ENCODE results near the gene SLCO4A1. TPM values are rescaled to one million over a fixed set of nuclear protein-coding genes. Genes with fewer than 3 reads are reported as not detected.
"Not testable (repeated sequence)": the region's sequence is repeated elsewhere in the genome, so short reads cannot be mapped to it uniquely, and the experiment has no call there.

Gene SLCO4A1
- total RNA-seq, 1 donor from 2014 or later = 160 TPM

- intact Hi-C loops (cut with DNase I) = no loop called here
- no peaks in the 10 kb centered on the region for H3K9me3 ChIP-seq
- no peak for TF ChIP-seq CTCF (IDR thresholded peaks at IDR 0.05)
- H3K4me1 ChIP-seq = peaks cover 7 to 16% of the 10 kb centered on the region in 2 donors
- H3K4me3 ChIP-seq = no peak overlapping the region
- DNase-seq (ENCODE audit: low spot score in 2 of 2) = no peak
- H3K27me3 ChIP-seq = no peaks in the 10 kb centered on the region
- H3K36me3 ChIP-seq = no peaks in the 10 kb centered on the region
- peak overlapping the region in 1 of 2 donors; percentile 10 for H3K27ac ChIP-seq
Measured at GRCh38 chr20:62625516-62625915, 16.8 kb upstream of the SLCO4A1 start.

- no peaks in the 10 kb centered on the region for H3K9me3 ChIP-seq
- no peak for DNase-seq (ENCODE audit: low spot score in 2 of 2)
- no peaks in the 10 kb centered on the region for H3K27me3 ChIP-seq
- no peak for TF ChIP-seq CTCF (IDR thresholded peaks at IDR 0.05)
- intact Hi-C loops (cut with DNase I) = no loop called here
- peaks cover 7 to 16% of the 10 kb centered on the region in 2 donors for H3K4me1 ChIP-seq
- H3K27ac ChIP-seq = no peak overlapping the region
- H3K4me3 ChIP-seq = no peak overlapping the region
- no peaks in the 10 kb centered on the region for H3K36me3 ChIP-seq
Measured at GRCh38 chr20:62625921-62626547, 16.3 kb upstream of the SLCO4A1 start.

- H3K4me3 ChIP-seq; H3K9me3 ChIP-seq; DNase-seq (ENCODE audit: low spot score in 2 of 2); H3K27ac ChIP-seq; intact Hi-C loops (cut with DNase I); H3K27me3 ChIP-seq; H3K36me3 ChIP-seq: not testable (repeated sequence)
- peaks cover 7 to 14% of the 10 kb centered on the region in 2 donors for H3K4me1 ChIP-seq
Measured at GRCh38 chr20:62627425-62627824, 14.9 kb upstream of the SLCO4A1 start.

- Histone ChIP-seq H3K9me3 (no peaks in the 10 kb centered on the region), H3K4me3 (no peak overlapping the region), H3K27ac (no peak overlapping the region), H3K27me3 (no peaks in the 10 kb centered on the region), H3K4me1 (peaks cover 3 to 8% of the 10 kb centered on the region in 2 donors), H3K36me3 (no peaks in the 10 kb centered on the region)
- intact Hi-C loops (cut with DNase I) = no loop called here
- DNase-seq (ENCODE audit: low spot score in 2 of 2) = no peak
- no peak for TF ChIP-seq CTCF (IDR thresholded peaks at IDR 0.05)
Measured at GRCh38 chr20:62627901-62628612, 14.2 kb upstream of the SLCO4A1 start.

- H3K36me3 ChIP-seq = no peaks in the 10 kb centered on the region
- intact Hi-C loops (cut with DNase I) = no loop called here
- no peak overlapping the region for H3K4me3 ChIP-seq
- DNase-seq (ENCODE audit: low spot score in 2 of 2) = no peak
- no peaks in the 10 kb centered on the region for H3K27me3 ChIP-seq
- H3K4me1 ChIP-seq = peaks cover 0 to 2% of the 10 kb centered on the region in 2 donors
- H3K9me3 ChIP-seq = no peaks in the 10 kb centered on the region
- no peak for TF ChIP-seq CTCF (IDR thresholded peaks at IDR 0.05)
- H3K27ac ChIP-seq = no peak overlapping the region
Measured at GRCh38 chr20:62628691-62629090, 13.6 kb upstream of the SLCO4A1 start.

GRCh38 chr20:62629864-62630470 is 12.3 kb upstream of the SLCO4A1 start:
- intact Hi-C loops (cut with DNase I) = no loop called here
- H3K27me3 ChIP-seq = no peaks in the 10 kb centered on the region
- TF ChIP-seq CTCF (IDR thresholded peaks at IDR 0.05) = no peak

More at GRCh38 chr20:62629864-62630470, 12.3 kb upstream of the SLCO4A1 start:
- DNase-seq (ENCODE audit: low spot score in 2 of 2) = no peak
- H3K27ac ChIP-seq = no peak overlapping the region
- no peaks in the 10 kb centered on the region for H3K9me3 ChIP-seq
- no peaks in the 10 kb centered on the region for H3K36me3 ChIP-seq
- H3K4me1 ChIP-seq = no peaks in the 10 kb centered on the region
- no peak overlapping the region for H3K4me3 ChIP-seq

Data from ascending aorta (tissue), 2 donors.